Stimulated activated naive CD4-positive, alpha-beta T cell treated with Interleukin-2 at 50 U/mL for 16 hours (primary cell): ENCODE measurements around the gene POU5F1.
"Not testable (repeated sequence)": the region's sequence is repeated elsewhere in the genome, so short reads cannot be mapped to it uniquely, and the experiment has no call there.

Source experiments
- DNase-seq: peaks from one replicate; lab custom pipeline; 2025; lab: John Stamatoyannopoulos, UW

Gene POU5F1

GRCh38 chr6:31170600-31170881 is at the start of gene POU5F1:
Gene POU5F1 (minus strand): TSS chr6:31170682. CDS start chr6:31170620, 62 bp downstream.
- no peak for DNase-seq

GRCh38 chr6:31216208-31216898 is 45.9 kb upstream of the POU5F1 start:
- DNase-seq = no peak

- DNase-seq = not testable (repeated sequence)
Measured at GRCh38 chr6:31215216-31215615, 44.7 kb upstream of the POU5F1 start.

GRCh38 chr6:31214516-31214915 is 44.0 kb upstream of the POU5F1 start:
- DNase-seq = no peak

- DNase-seq = no peak
Measured at GRCh38 chr6:31210741-31211532, 40.5 kb upstream of the POU5F1 start.

GRCh38 chr6:31210123-31210522 is 39.6 kb upstream of the POU5F1 start:
- DNase-seq = no peak

GRCh38 chr6:31209137-31209536 is 38.7 kb upstream of the POU5F1 start:
- DNase-seq = no peak

GRCh38 chr6:31208506-31208905 is 38.0 kb upstream of the POU5F1 start:
- DNase-seq = no peak

- no peak for DNase-seq
Measured at GRCh38 chr6:31205638-31206037, 35.2 kb upstream of the POU5F1 start.

GRCh38 chr6:31204751-31205145 is 34.3 kb upstream of the POU5F1 start:
- DNase-seq = no peak

- DNase-seq = peak; percentile 69
Measured at GRCh38 chr6:31203345-31203979, 33.0 kb upstream of the POU5F1 start.

GRCh38 chr6:31202259-31203166 is 32.0 kb upstream of the POU5F1 start:
- DNase-seq = no peak

GRCh38 chr6:31199105-31199452 is 28.6 kb upstream of the POU5F1 start:
- not testable (repeated sequence) for DNase-seq

- peak; percentile 95 for DNase-seq
Measured at GRCh38 chr6:31197559-31198305, 27.2 kb upstream of the POU5F1 start.

- not testable (repeated sequence) for DNase-seq
Measured at GRCh38 chr6:31196251-31197022, 26.0 kb upstream of the POU5F1 start.

- DNase-seq = not testable (repeated sequence)
Measured at GRCh38 chr6:31195308-31195979, 25.0 kb upstream of the POU5F1 start.

- no peak for DNase-seq
Measured at GRCh38 chr6:31194061-31194834, 23.8 kb upstream of the POU5F1 start.

- no peak for DNase-seq
Measured at GRCh38 chr6:31193206-31193605, 22.7 kb upstream of the POU5F1 start.

GRCh38 chr6:31192431-31193105 is 22.1 kb upstream of the POU5F1 start:
- DNase-seq = peak; percentile 48
